Lung (tissue), 12 donors: Measurements from ENCODE around the gene MYADML2. TPM values are rescaled to one million over a fixed set of nuclear protein-coding genes. Genes with fewer than 3 reads are reported as not detected.

Experiments used
- ATAC-seq: fragments of 200-7000 bp; cut with Tn5 transposase; one replicate; pipeline ENCODE4 v1.9.1; 2020; ENCODE audit warnings: moderate number of reproducible peaks; ENCODE audit not compliant: insufficient read depth, low FRiP score
- DNase-seq, 3 donors: peaks; one replicate each; pipeline ENCODE4 v3.0.0-alpha.2; 2013 to 2017
- H3K27ac ChIP-seq, 2 donors: one replicate each; pipeline ENCODE4 v1.5.1; 2013; ENCODE audit warnings: mild to moderate bottlenecking in 2 of 2, moderate library complexity in 2 of 2, control low read depth in 1 of 2, inconsistent platforms in 1 of 2, low read depth in 1 of 2, low read length in 1 of 2
- H3K27me3 ChIP-seq, 3 donors: one replicate each; pipeline ENCODE4 v1.5.1; 2013; ENCODE audit warnings: low read length in 2 of 3; ENCODE audit not compliant: control insufficient read depth in 3 of 3, insufficient read depth in 3 of 3
- H3K36me3 ChIP-seq, 4 donors: one replicate each; pipeline ENCODE4 v1.5.1; 2013; ENCODE audit warnings: low read length in 4 of 4, mild to moderate bottlenecking in 1 of 4, moderate library complexity in 1 of 4; ENCODE audit not compliant: control insufficient read depth in 4 of 4, insufficient read depth in 4 of 4
- H3K4me1 ChIP-seq, 5 donors: one replicate each; pipeline ENCODE4 v1.5.1; 2013; ENCODE audit warnings: low read length in 5 of 5, mild to moderate bottlenecking in 2 of 5, moderate library complexity in 1 of 5; ENCODE audit not compliant: control insufficient read depth in 5 of 5, insufficient read depth in 5 of 5
- H3K4me3 ChIP-seq: one replicate; pipeline ENCODE4 v1.5.1; 2013; ENCODE audit warnings: mild to moderate bottlenecking, control low read depth, moderate library complexity
- H3K9ac ChIP-seq, 2 donors: one replicate each; pipeline ENCODE4 v1.5.1; 2013; ENCODE audit warnings: low read length in 2 of 2, control low read depth in 1 of 2; ENCODE audit not compliant: insufficient read depth in 1 of 2
- H3K9me3 ChIP-seq, 4 donors: one replicate each; pipeline ENCODE4 v1.5.1; 2013; ENCODE audit warnings: low read length in 3 of 4, mild to moderate bottlenecking in 1 of 4, moderate library complexity in 1 of 4; ENCODE audit not compliant: control insufficient read depth in 4 of 4, insufficient read depth in 3 of 4
- CTCF ChIP-seq: IDR thresholded peaks from 2 replicates; pipeline ENCODE4 v1.5.1; 2012; ENCODE audit warnings: mild to moderate bottlenecking; ENCODE audit errors: control extremely low read depth, extremely low read depth
- WGBS, 2 donors: extraction: QIAGEN DNeasy Blood & Tissue Kit; methylation state at CpG; one replicate each; pipeline ENCODE4 v1.1.7; 2013; 5-methylcytosine and 5-hydroxymethylcytosine counted together
- polyA plus RNA-seq, 2 donors: library from polyadenylated mRNA; stranded (reverse); fragments of 200-250 nt; gene quantifications; one replicate each; pipeline ENCODE4 v1.2.1, GENCODE V29; 2013
- total RNA-seq, 2 donors: library from RNA; depleted of rRNA in 1 of 2; stranded (reverse); fragments of >200 nt in 1 of 2; gene quantifications; one replicate each; pipeline ENCODE4 v1.2.1, GENCODE V29; 2014 to 2021
- donor health status: control.
- donor health status: control.
- donor health status: Bipolar disorder and iron deficiency.
- donor health status: healthy.
- donor health status: DM: yes; HTN: yes; CAD: no.

Gene MYADML2
- total and polyA plus RNA-seq, 4 donors: not detected

DNA sequence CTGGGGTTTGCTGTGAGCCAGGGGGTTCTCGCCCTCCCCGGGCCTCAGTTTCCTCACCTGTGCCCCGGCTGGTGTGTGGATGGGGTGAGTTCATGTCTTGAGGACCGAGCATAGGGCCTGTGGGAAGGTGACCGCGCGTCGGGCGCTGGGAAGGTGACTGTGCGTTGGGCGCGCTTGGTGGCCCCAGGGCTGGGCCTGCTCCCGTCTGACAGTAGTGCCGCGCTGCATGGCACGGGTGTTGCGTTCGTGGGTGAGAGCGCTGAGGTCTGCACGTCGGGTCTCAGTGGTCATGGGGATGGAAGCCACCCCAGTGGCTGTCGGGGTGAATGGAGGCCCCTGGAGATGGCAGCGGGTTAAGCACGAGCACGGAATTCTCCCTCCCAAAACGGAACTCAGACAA is 39.6 kb upstream of the MYADML2 start:
- TF ChIP-seq CTCF: no peak
- no peak overlapping the region for H3K27ac ChIP-seq

DNA sequence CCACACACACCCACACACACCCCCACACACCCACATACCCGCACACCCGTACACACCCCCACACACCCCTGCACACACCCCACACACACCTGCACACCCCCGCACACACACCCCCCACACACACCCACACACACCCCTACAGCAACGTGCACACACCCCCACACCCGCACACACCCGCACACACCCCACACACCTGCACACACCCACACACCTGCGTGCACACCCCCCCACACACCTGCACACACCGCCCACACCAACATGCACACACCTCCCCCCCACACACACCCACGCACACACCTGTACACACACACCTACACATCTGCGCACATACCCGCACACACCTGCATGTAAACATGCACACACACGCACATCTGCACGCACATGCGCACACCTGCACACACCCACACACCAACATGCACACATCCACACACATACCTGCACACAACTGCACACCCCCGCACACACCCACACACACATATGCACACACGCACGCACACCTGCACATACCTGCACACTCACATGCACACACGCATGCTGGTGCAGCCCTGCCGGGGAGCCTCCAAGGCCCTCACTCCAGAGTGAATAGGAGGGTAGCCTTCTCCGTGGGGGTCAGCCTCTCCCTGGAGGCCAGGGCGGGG is 37.9 kb upstream of the MYADML2 start:
- TF ChIP-seq CTCF: no peak

More for the DNA sequence above, 39.6 kb upstream of the MYADML2 start:
- Histone ChIP-seq H3K4me1 (peaks cover 0 to 9% (median 7%) of the 10 kb centered on the region in 5 donors), H3K4me3 (no peak overlapping the region), H3K9ac (no peak overlapping the region), H3K9me3 (peaks cover 0 to 3% (median 0%) of the 10 kb centered on the region in 4 donors), H3K36me3 (peaks cover 4 to 32% (median 17%) of the 10 kb centered on the region in 4 donors), H3K27me3 (no peaks in the 10 kb centered on the region)
- DNase-seq (no peak), ATAC-seq (no peak)
- WGBS, 2 donors: 97 to 98% methylated on average over 26 of the region's 26 CpGs

DNA sequence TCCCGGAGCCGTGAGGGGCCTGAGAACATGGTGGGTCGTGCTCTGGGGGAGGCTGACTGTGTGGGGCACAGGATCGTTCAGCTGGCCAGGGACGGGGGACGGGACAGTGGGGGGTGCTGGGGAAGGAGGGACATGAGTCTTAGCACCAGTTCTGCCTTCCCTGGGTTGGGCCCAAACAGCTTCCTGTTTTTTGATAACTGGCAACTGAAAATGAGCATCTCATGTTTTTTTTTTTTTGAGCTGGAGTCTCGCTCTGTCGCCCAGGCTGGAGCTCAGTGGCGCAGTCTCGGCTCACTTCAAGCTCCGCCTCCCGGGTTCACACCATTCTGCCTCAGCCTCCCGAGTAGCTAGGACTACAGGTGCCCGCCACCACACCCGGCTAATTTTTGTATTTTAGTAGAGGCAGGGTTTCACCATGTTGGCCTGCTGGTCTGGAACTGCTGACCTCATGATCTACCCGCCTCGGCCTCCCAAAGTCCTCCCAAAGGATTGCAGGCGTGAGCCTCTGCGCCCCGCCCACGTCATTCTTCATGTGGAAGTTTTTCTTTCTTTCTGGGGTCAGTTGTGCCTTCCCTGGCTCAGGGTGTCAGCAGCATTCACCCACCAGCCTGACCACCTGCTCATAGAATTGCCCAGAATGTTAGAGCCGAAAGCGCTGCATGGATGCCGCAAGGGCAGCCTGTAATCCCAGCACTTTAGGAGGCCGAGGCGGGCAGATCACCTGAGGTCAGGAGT is 36.8 kb upstream of the MYADML2 start:
- Histone ChIP-seq H3K27ac (no peak overlapping the region), H3K9me3 (peaks cover 0 to 3% (median 0%) of the 10 kb centered on the region in 4 donors), H3K4me1 (peaks cover 0 to 9% (median under 1%) of the 10 kb centered on the region in 5 donors), H3K4me3 (no peak overlapping the region), H3K36me3 (peaks cover 4 to 32% (median 15%) of the 10 kb centered on the region in 4 donors), H3K27me3 (no peaks in the 10 kb centered on the region), H3K9ac (no peak overlapping the region)
- ATAC-seq (no peak), DNase-seq (no peak)
- 86 to 93% methylated on average over 26 of the region's 26 CpGs for WGBS, 2 donors
- TF ChIP-seq CTCF: no peak

More for the DNA sequence above, 37.9 kb upstream of the MYADML2 start:
- H3K4me1 ChIP-seq: peaks cover 0 to 5% (median 0%) of the 10 kb centered on the region in 5 donors
- DNase-seq (no peak), ATAC-seq (no peak)
- peaks cover 0 to 3% (median 0%) of the 10 kb centered on the region in 4 donors for H3K9me3 ChIP-seq
- no peaks in the 10 kb centered on the region for H3K27me3 ChIP-seq
- H3K4me3 ChIP-seq: no peak overlapping the region
- peaks cover 4 to 32% (median 15%) of the 10 kb centered on the region in 4 donors for H3K36me3 ChIP-seq
- H3K9ac ChIP-seq: no peak overlapping the region
- WGBS, 2 donors: 96 to 98% methylated on average over 21 of the region's 21 CpGs
- H3K27ac ChIP-seq: no peak overlapping the region
